ENCODE data around the gene REX1BD.

The REX1BD gene

GRCh38 chr19:18586306-18586705, 2.3 kb upstream of the REX1BD start:
- H3K9ac ChIP-seq, result no peak overlapping the region
- H3K4me2 ChIP-seq, result no peak overlapping the region
- H3K27me3 ChIP-seq (ENCODE audit: insufficient read depth, low read depth), result no peaks in the 10 kb centered on the region
- no peak overlapping the region for H2AFZ ChIP-seq (ENCODE audit: low read depth)
- H3K36me3 ChIP-seq (ENCODE audit: insufficient read depth), result no peaks in the 10 kb centered on the region
- peaks cover 14% of the 10 kb centered on the region for H3K4me1 ChIP-seq (ENCODE audit: low read depth, poor library complexity, severe bottlenecking)
- peaks cover 10% of the 10 kb centered on the region for H3K79me2 ChIP-seq (ENCODE audit: insufficient read depth, low read depth)
- no peak for TF ChIP-seq CTCF (conservative IDR thresholded peaks at IDR 0.05; ENCODE audit: low read depth, low read length)
- no peaks in the 10 kb centered on the region for H4K20me1 ChIP-seq (ENCODE audit: insufficient read depth)
- H3K27ac ChIP-seq, result no peak overlapping the region
- H3K4me3 ChIP-seq (IDR thresholded peaks at IDR 0.05; ENCODE audit: insufficient read depth, low read depth, low read length), result no peak overlapping the region

- Histone ChIP-seq H3K36me3 (ENCODE audit: insufficient read depth) (no peaks in the 10 kb centered on the region), H4K20me1 (ENCODE audit: insufficient read depth) (no peaks in the 10 kb centered on the region), H2AFZ (ENCODE audit: low read depth) (no peak overlapping the region), H3K4me1 (ENCODE audit: low read depth, poor library complexity, severe bottlenecking) (peaks cover 14% of the 10 kb centered on the region), H3K4me3 (IDR thresholded peaks at IDR 0.05; ENCODE audit: insufficient read depth, low read depth, low read length) (no peak overlapping the region), H3K4me2 (peak overlapping the region; percentile 62; the same call in 1 of the 2 replicates), H3K79me2 (ENCODE audit: insufficient read depth, low read depth) (peaks cover 10% of the 10 kb centered on the region), H3K27ac (no peak overlapping the region), H3K9ac (peak overlapping the region; percentile 89; the same call in 1 of the 2 replicates), H3K27me3 (ENCODE audit: insufficient read depth, low read depth) (no peaks in the 10 kb centered on the region)
- no peak for TF ChIP-seq CTCF (conservative IDR thresholded peaks at IDR 0.05; ENCODE audit: low read depth, low read length)
Measured at GRCh38 chr19:18587561-18587960, 1.0 kb upstream of the REX1BD start.

- Histone ChIP-seq H3K36me3 (ENCODE audit: insufficient read depth) (no peaks in the 10 kb centered on the region), H2AFZ (ENCODE audit: low read depth) (peak overlapping the region; percentile 79), H3K4me1 (ENCODE audit: low read depth, poor library complexity, severe bottlenecking) (peaks cover 14% of the 10 kb centered on the region), H3K27me3 (ENCODE audit: insufficient read depth, low read depth) (no peaks in the 10 kb centered on the region), H3K27ac (peak overlapping the region; percentile 94), H3K9ac (peak overlapping the region; percentile 89; the same call in 1 of the 2 replicates), H3K4me2 (peak overlapping the region; percentile 62; the same call in 1 of the 2 replicates), H3K4me3 (IDR thresholded peaks at IDR 0.05; ENCODE audit: insufficient read depth, low read depth, low read length) (no peak overlapping the region), H3K79me2 (ENCODE audit: insufficient read depth, low read depth) (peaks cover 10% of the 10 kb centered on the region), H4K20me1 (ENCODE audit: insufficient read depth) (no peaks in the 10 kb centered on the region)
- no peak for TF ChIP-seq CTCF (conservative IDR thresholded peaks at IDR 0.05; ENCODE audit: low read depth, low read length)
Measured at GRCh38 chr19:18587962-18588610, 512 bp upstream of the REX1BD start.

GRCh38 chr19:18589380-18590272, 1.0 kb downstream of the REX1BD start:
- Histone ChIP-seq H4K20me1 (ENCODE audit: insufficient read depth) (no peaks in the 10 kb centered on the region), H3K9ac (peak overlapping the region; percentile 89), H3K36me3 (ENCODE audit: insufficient read depth) (no peaks in the 10 kb centered on the region), H3K79me2 (ENCODE audit: insufficient read depth, low read depth) (peaks cover 10% of the 10 kb centered on the region), H3K27ac (peak overlapping the region; percentile 94), H3K4me2 (peak overlapping the region; percentile 99), H3K27me3 (ENCODE audit: insufficient read depth, low read depth) (no peaks in the 10 kb centered on the region), H3K4me1 (ENCODE audit: low read depth, poor library complexity, severe bottlenecking) (peaks cover 17% of the 10 kb centered on the region), H2AFZ (ENCODE audit: low read depth) (peak overlapping the region; percentile 79; the same call in 1 of the 2 replicates), H3K4me3 (IDR thresholded peaks at IDR 0.05; ENCODE audit: insufficient read depth, low read depth, low read length) (no peak overlapping the region)
- no peak for TF ChIP-seq CTCF (conservative IDR thresholded peaks at IDR 0.05; ENCODE audit: low read depth, low read length)

Measured in KMS-11 (cell line).